GM12878 (cell line): ENCODE measurements around the gene STX4. TPM values are rescaled to one million over a fixed set of nuclear protein-coding genes. Genes with fewer than 3 reads are reported as not detected.

Experiments used
- ATAC-seq: fragments of 200-7000 bp; cut with Tn5 transposase; 3 replicates; pipeline ENCODE4 v1.9.1; 2020; ENCODE audit warnings: mild to moderate bottlenecking, moderate library complexity
- BruUV-seq: library from RNA; stranded (reverse); fragments of 400-500 nt; replicated peaks from 2 replicates; lab custom pipeline; 2021; lab: Mats Ljungman, UMichigan
- CTCF ChIA-PET: fragments of 300-600 bp; sonication (Branson Sonifier 250); formaldehyde crosslinking; extraction: SDS; loops from one replicate; lab custom pipeline; 2021; ENCODE audit warnings: inconsistent platforms; lab: Yijun Ruan, JAX
- POLR2A ChIA-PET: fragments of 350-600 bp; formaldehyde crosslinking; extraction: SDS; loops from one replicate; lab custom pipeline; 2021; ENCODE audit warnings: inconsistent platforms; lab: Charles Lee
- RAD21 ChIA-PET: fragments of 300-600 bp; sonication (Branson Sonifier 250); formaldehyde crosslinking; loops from one replicate; lab custom pipeline; 2023; ENCODE audit warnings: antibody characterized with exemption; ENCODE audit not compliant: unreplicated experiment; lab: Charles Lee
- SMC1A ChIA-PET: fragments of 300-600 bp; sonication (Branson Sonifier 250); formaldehyde crosslinking; loops from one replicate; lab custom pipeline; 2023; ENCODE audit not compliant: unreplicated experiment, uncharacterized antibody; lab: Charles Lee
- DNase-seq: peaks from one replicate; pipeline ENCODE4 v3.0.0-alpha.2; 2011; ENCODE audit warnings: low read depth, low spot score
- FAIRE-seq: peaks from 3 replicates; lab custom pipeline; 2011; peaks lifted over from hg19 to GRCh38; lab: Jason Lieb, UNC
- H2AFZ ChIP-seq: 2 replicates; pipeline ENCODE4 v1.6.0; 2011; ENCODE audit warnings: low read depth, low read length, control low read depth; ENCODE audit not compliant: control insufficient read depth
- H3K27ac ChIP-seq: 2 replicates; pipeline ENCODE4 v1.5.1; 2011; ENCODE audit warnings: control low read depth; ENCODE audit not compliant: control insufficient read depth, insufficient read depth
- H3K27me3 ChIP-seq, 2 experiments: replicated peaks in 1 of 2; 2 replicates each; pipeline versions ENCODE4 v1.6.0 to v1.6.1; 2011; ENCODE audit warnings: low read length in 1 of 2; ENCODE audit not compliant: control insufficient read depth in 2 of 2, insufficient read depth in 2 of 2
- H3K36me3 ChIP-seq, 2 experiments: 2 replicates each; pipeline ENCODE4 v1.5.1; 2011; ENCODE audit warnings: low read length in 1 of 2; ENCODE audit not compliant: control insufficient read depth in 2 of 2, insufficient read depth in 2 of 2
- H3K4me1 ChIP-seq: 2 replicates; pipeline ENCODE4 v1.6.1; 2011; ENCODE audit warnings: mild to moderate bottlenecking, low read length, moderate library complexity, mixed read lengths; ENCODE audit not compliant: control insufficient read depth, insufficient read depth
- H3K4me2 ChIP-seq: 2 replicates; pipeline ENCODE4 v1.6.0; 2011; ENCODE audit warnings: control low read depth; ENCODE audit not compliant: control insufficient read depth, insufficient read depth
- H3K4me3 ChIP-seq: fragments of 200-600 bp; sonication (generic); 2 replicates; pipeline ENCODE4 v1.5.1; 2016
- H3K79me2 ChIP-seq: 2 replicates; pipeline ENCODE4 v1.6.0; 2011; ENCODE audit warnings: low read length; ENCODE audit not compliant: control insufficient read depth, insufficient read depth
- H3K9ac ChIP-seq: 2 replicates; pipeline ENCODE4 v1.8.0; 2011; ENCODE audit warnings: low read length, control low read depth, mixed read lengths; ENCODE audit not compliant: control insufficient read depth, insufficient read depth
- H3K9me3 ChIP-seq: replicated peaks from 3 replicates; pipeline ENCODE4 v1.5.1; 2011; ENCODE audit warnings: mild to moderate bottlenecking, low read length; ENCODE audit not compliant: control insufficient read depth, insufficient read depth
- H4K20me1 ChIP-seq: 2 replicates; pipeline ENCODE4 v1.6.0; 2011; ENCODE audit not compliant: control insufficient read depth, insufficient read depth
- ASH2L ChIP-seq: fragments of 300-600, 200-600 bp; sonication (generic); IDR thresholded peaks from 2 replicates; pipeline ENCODE4 v1.6.1; 2017; ENCODE audit warnings: low read depth, mild to moderate bottlenecking, borderline replicate concordance
- CEBPB ChIP-seq, 2 experiments: fragments of 150-350 bp in 1 of 2; IDR thresholded peaks; 2 replicates each; pipeline ENCODE4 v1.6.1; 2012 to 2014; ENCODE audit warnings: low read depth in 2 of 2, low read length in 2 of 2, borderline replicate concordance in 1 of 2, inconsistent platforms in 1 of 2
- FOXK2 ChIP-seq: fragments of 450-650 bp; IDR thresholded peaks from 2 replicates; pipeline ENCODE4 v1.6.1; 2017; ENCODE audit warnings: mild to moderate bottlenecking, moderate library complexity
- IRF3 ChIP-seq: fragments of 450-650 bp; IDR thresholded peaks from 2 replicates; pipeline ENCODE4 v1.6.1; 2014; ENCODE audit warnings: mild to moderate bottlenecking
- IRF5 ChIP-seq: fragments of 450-650 bp; IDR thresholded peaks from 2 replicates; pipeline ENCODE4 v1.6.1; 2017; ENCODE audit warnings: borderline replicate concordance
- POLR2A ChIP-seq: IDR thresholded peaks from 2 replicates; pipeline ENCODE4 v1.6.1; 2011; ENCODE audit warnings: low read depth, mild to moderate bottlenecking, low read length
- POLR2AphosphoS2 ChIP-seq: IDR thresholded peaks from 2 replicates; pipeline ENCODE4 v1.6.1; 2011; ENCODE audit warnings: low read depth, mild to moderate bottlenecking, low read length, improper control_type of control experiment, moderate library complexity
- RAD21 ChIP-seq: IDR thresholded peaks from 2 replicates; pipeline ENCODE4 v1.6.1; 2011; ENCODE audit warnings: mild to moderate bottlenecking, low read depth, low read length, moderate library complexity; ENCODE audit not compliant: insufficient read depth
- TCF7 ChIP-seq: IDR thresholded peaks from 2 replicates; pipeline ENCODE4 v1.6.1; 2014; ENCODE audit warnings: antibody characterized with exemption, borderline replicate concordance
- YBX1 ChIP-seq: fragments of 450-650 bp; IDR thresholded peaks from 2 replicates; pipeline ENCODE4 v1.6.1; 2016; ENCODE audit warnings: antibody characterized with exemption
- whole genome bisulfite sequencing: methylation state at CpG from one replicate; pipeline ENCODE4 v1.1.6; 2016; ENCODE audit warnings: low lambda C conversion rate; ENCODE audit not compliant: insufficient replicate concordance, insufficient coverage; ENCODE audit errors: missing lambda C conversion rate; 5-methylcytosine and 5-hydroxymethylcytosine counted together
- in situ Hi-C: fragments of 300-500 bp; cut with MboI; formaldehyde crosslinking; loops from 9 replicates; pipeline ENCODE4 v1.14.3; 2018; ENCODE audit warnings: mixed read lengths
- intact Hi-C: fragments of 100-400 bp; cut with micrococcal nuclease; formaldehyde crosslinking; loops from one replicate; pipeline ENCODE4 v1.14.2; 2022; ENCODE audit not compliant: unreplicated experiment
- polyA plus RNA-seq, 11 experiments: library from polyadenylated mRNA; depleted of rRNA in 4 of 11; unstranded in 6 of 11; stranded (reverse) in 5 of 11; fragments of >200 nt; fragmentation: Nextera tagmentation in 4 of 11; fragmentation: Illumina TruSeq in 1 of 11; extraction: Ambion mirVana in 4 of 11; extraction: Trizol in 1 of 11; gene quantifications; 1 replicate in 1 of 11; 2 replicates in 10 of 11; pipeline versions ENCODE4 v1.2.1 to v1.2.3, GENCODE V29; 2011 to 2016; ENCODE audit warnings: inconsistent platforms in 2 of 11, missing spikeins in 2 of 11, low read depth in 1 of 11
- total RNA-seq, 4 experiments: library from RNA; depleted of rRNA in 3 of 4; stranded (reverse); fragments of >200 nt in 3 of 4; fragmentation: Illumina TruSeq in 1 of 4; extraction: Trizol in 1 of 4; gene quantifications; 2 replicates each; pipeline versions ENCODE4 v1.2.1 to v1.2.3, GENCODE V29; 2013 to 2021
- TF ChIP-seq, protein P1 (sequence below): fragments of 450-650 bp; IDR thresholded peaks from 2 replicates; pipeline ENCODE4 v1.6.1; 2016; ENCODE audit warnings: mild to moderate bottlenecking
- TF ChIP-seq, protein P2 (sequence below): IDR thresholded peaks from 2 replicates; pipeline ENCODE4 v1.6.1; 2011; ENCODE audit warnings: low read depth, low read length, improper control_type of control experiment, borderline replicate concordance

Gene STX4
- total and polyA plus RNA-seq, 10 of the 15 experiments (the other 5 are each of a cell fraction or from before 2014, with no cell fraction given) = 3.3 to 37.6 (median 22.6) TPM

DNA sequence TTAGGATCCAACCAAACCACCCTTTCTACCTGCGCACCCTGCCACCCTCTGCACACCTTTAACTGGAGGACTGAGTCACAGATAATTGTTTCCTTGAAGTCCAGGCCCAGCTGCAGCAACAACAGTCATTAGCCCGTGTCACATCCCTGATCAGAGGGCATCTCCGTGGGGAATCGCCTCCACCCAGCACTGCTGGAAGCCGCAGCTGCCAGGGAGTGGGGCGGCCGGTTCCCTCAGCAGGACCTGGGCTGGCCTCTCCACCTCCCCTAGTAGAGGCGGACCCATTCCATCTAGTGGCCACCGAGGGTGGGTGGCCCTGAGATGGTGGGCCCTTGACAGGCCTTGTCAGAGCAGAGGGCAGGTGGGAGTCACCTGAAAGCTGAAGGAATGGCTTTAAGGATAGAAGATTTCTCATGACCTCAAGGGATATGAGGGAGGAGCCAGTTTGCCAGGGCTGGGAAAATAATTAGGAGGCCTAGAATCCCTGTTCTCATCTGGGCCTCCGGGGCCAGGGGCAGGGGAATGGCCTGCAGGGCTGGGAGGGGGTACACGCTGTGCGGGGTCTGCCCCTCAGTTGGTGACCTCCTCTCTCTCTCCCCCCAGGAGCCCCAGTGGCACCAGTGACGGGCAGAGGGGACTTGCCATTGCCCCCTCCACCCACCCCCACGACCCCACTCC lies 49.1 kb downstream of the STX4 start:
- H4K20me1 ChIP-seq = no peaks in the 10 kb centered on the region; the same call in 1 of the 2 replicates
- peak; percentile 44; the same call in 1 of the 2 replicates for TF ChIP-seq POLR2A
- TF ChIP-seq, protein P1, sequence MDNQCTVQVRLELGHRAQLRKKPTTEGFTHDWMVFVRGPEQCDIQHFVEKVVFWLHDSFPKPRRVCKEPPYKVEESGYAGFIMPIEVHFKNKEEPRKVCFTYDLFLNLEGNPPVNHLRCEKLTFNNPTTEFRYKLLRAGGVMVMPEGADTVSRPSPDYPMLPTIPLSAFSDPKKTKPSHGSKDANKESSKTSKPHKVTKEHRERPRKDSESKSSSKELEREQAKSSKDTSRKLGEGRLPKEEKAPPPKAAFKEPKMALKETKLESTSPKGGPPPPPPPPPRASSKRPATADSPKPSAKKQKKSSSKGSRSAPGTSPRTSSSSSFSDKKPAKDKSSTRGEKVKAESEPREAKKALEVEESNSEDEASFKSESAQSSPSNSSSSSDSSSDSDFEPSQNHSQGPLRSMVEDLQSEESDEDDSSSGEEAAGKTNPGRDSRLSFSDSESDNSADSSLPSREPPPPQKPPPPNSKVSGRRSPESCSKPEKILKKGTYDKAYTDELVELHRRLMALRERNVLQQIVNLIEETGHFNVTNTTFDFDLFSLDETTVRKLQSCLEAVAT = no peak
- TF ChIP-seq, all 136 proteins: peak for 1
- peaks cover 2 to 9% of the 10 kb centered on the region in 2 experiments; a peak in 3 of 4 replicates for H3K36me3 ChIP-seq
- no peaks in the 10 kb centered on the region for H3K9me3 ChIP-seq
- FAIRE-seq = no peak
- no peaks in the 10 kb centered on the region for H3K27me3 ChIP-seq
- BruUV-seq = no TSS peak
- no peak overlapping the region for H3K4me2 ChIP-seq
- in situ Hi-C loops (no loop called here), intact Hi-C loops (no loop called here)
- ChIA-PET SMC1A (no interaction called here), POLR2A (no interaction called here), CTCF (interaction anchor here (1.3 kb wide), 1 partner anchor 59 kb away, joined by 3 read pairs; no protein-coding TSS in a partner anchor), RAD21 (no interaction called here)
- no peak for DNase-seq
- no peak overlapping the region for H2AFZ ChIP-seq
- no peak for ATAC-seq
- no peak overlapping the region for H3K27ac ChIP-seq
- WGBS = 95% methylated on average over 13 of the region's 14 CpGs
- H3K4me3 ChIP-seq = no peak overlapping the region
- no peaks in the 10 kb centered on the region; the same call in 1 of the 2 replicates for H3K79me2 ChIP-seq
- H3K9ac ChIP-seq = no peak overlapping the region
- no peaks in the 10 kb centered on the region for H3K4me1 ChIP-seq

DNA sequence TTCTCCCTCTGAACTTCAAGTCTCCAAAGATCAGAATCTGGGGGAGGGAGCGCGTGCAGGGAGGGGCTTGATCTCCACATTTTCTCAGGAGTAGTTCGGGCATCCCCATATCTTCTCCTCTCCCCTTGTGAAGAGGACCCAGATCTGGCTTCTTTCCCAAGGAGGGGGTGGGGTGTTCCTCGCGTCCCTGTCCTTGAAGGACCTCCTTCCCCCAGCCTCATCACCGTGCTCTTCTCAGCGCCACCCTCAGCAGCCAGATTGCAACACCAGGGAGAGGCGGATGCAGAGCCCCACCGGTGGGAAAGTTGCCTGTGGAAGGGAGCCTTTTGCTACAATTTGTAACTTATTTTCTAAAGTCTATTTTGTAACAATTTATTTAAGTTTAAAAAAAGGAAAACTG lies 49.7 kb downstream of the STX4 start:
- FAIRE-seq = no peak
- no peaks in the 10 kb centered on the region for H3K27me3 ChIP-seq
- ChIA-PET RAD21 (no interaction called here), POLR2A (no interaction called here), SMC1A (no interaction called here), CTCF (interaction anchor here (1.3 kb wide), 1 partner anchor 59 kb away, joined by 3 read pairs; no protein-coding TSS in a partner anchor)
- 91% methylated on average over 9 of the region's 9 CpGs for WGBS
- peaks cover 0 to 7% of the 10 kb centered on the region in 2 experiments; a peak in 3 of 4 replicates for H3K36me3 ChIP-seq
- in situ Hi-C loops = no loop called here
- no peak overlapping the region for H3K4me3 ChIP-seq
- no peak overlapping the region for H3K4me2 ChIP-seq
- no peak for DNase-seq
- H3K9ac ChIP-seq = no peak overlapping the region
- no peaks in the 10 kb centered on the region; the same call in 1 of the 2 replicates for H3K79me2 ChIP-seq
- intact Hi-C loops = no loop called here
- H3K4me1 ChIP-seq = no peaks in the 10 kb centered on the region
- H4K20me1 ChIP-seq = no peaks in the 10 kb centered on the region; the same call in 1 of the 2 replicates
- no TSS peak for BruUV-seq
- H2AFZ ChIP-seq = no peak overlapping the region
- ATAC-seq = no peak
- no peaks in the 10 kb centered on the region for H3K9me3 ChIP-seq
- H3K27ac ChIP-seq = no peak overlapping the region
- TF ChIP-seq, protein P2, sequence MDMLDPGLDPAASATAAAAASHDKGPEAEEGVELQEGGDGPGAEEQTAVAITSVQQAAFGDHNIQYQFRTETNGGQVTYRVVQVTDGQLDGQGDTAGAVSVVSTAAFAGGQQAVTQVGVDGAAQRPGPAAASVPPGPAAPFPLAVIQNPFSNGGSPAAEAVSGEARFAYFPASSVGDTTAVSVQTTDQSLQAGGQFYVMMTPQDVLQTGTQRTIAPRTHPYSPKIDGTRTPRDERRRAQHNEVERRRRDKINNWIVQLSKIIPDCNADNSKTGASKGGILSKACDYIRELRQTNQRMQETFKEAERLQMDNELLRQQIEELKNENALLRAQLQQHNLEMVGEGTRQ = no peak
- no peak for TF ChIP-seq FOXK2
- TF ChIP-seq YBX1 = no peak
- no peak for TF ChIP-seq IRF5
- TF ChIP-seq POLR2AphosphoS2 = no peak
- no peak for TF ChIP-seq IRF3
- TF ChIP-seq RAD21 = no peak
- no peak for TF ChIP-seq CEBPB (IDR thresholded peaks at IDR 0.05; ENCODE audit: borderline replicate concordance in 1 of 2, low read depth in 2 of 2, low read length in 2 of 2)
- no peak for TF ChIP-seq TCF7
- no peak for TF ChIP-seq ASH2L
